WI38 (cell line): ENCODE results near the gene DEDD2.
A peak's percentile ranks its signal among the peaks of the same experiment; 100 is the strongest.

ENCODE experiments used
- H3K4me3 ChIP-seq: 2 replicates; pipeline ENCODE4 v1.5.1; 2011; ENCODE audit warnings: low read depth, mild to moderate bottlenecking, control low read depth, low read length
- TF ChIP-seq, protein P1 (sequence below): IDR thresholded peaks from 2 replicates; pipeline ENCODE4 v1.5.1; 2012; ENCODE audit warnings: low read depth, mild to moderate bottlenecking, control low read depth, low read length

Gene DEDD2

DNA sequence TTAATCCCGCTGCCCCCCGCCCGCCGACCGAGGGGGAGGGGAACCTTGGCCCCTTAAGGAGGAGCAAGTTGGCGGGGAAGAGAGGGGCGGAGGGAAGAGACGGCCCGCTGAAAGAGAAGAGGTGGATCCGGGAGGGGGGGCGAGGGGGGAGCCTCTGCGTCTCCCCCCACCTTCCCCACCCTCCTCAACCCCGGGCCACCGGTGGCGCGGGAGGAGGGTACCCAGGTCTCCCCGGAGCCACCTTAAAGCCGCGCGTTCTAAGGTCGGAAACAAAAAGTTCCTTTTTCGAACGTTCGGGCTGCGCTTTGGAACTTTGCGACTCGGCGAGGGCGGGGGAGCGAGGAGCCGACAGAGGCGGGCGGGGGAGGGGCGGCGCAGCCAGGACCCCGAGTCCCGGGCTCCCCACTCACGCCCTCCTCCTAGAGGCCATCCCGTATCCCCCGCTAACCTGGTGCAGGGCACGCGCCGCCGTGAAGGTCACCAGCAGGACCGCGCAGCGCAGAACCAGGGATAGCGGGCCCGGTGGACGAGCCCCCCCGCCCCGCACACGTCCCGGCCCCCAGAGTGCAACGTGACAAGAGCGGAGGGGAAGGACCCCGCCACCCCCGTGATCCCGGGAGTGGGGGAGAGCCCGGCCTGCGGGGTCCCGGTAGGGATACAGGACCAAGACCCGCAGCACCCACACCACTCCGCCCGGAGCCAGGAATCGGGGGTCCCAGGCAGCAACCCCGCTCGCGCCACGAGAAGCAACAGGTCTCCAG, 36.8 kb upstream of the DEDD2 start:
- TF ChIP-seq, protein P1, sequence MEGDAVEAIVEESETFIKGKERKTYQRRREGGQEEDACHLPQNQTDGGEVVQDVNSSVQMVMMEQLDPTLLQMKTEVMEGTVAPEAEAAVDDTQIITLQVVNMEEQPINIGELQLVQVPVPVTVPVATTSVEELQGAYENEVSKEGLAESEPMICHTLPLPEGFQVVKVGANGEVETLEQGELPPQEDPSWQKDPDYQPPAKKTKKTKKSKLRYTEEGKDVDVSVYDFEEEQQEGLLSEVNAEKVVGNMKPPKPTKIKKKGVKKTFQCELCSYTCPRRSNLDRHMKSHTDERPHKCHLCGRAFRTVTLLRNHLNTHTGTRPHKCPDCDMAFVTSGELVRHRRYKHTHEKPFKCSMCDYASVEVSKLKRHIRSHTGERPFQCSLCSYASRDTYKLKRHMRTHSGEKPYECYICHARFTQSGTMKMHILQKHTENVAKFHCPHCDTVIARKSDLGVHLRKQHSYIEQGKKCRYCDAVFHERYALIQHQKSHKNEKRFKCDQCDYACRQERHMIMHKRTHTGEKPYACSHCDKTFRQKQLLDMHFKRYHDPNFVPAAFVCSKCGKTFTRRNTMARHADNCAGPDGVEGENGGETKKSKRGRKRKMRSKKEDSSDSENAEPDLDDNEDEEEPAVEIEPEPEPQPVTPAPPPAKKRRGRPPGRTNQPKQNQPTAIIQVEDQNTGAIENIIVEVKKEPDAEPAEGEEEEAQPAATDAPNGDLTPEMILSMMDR: no peak
- H3K4me3 ChIP-seq: peak overlapping the region; percentile 96

DNA sequence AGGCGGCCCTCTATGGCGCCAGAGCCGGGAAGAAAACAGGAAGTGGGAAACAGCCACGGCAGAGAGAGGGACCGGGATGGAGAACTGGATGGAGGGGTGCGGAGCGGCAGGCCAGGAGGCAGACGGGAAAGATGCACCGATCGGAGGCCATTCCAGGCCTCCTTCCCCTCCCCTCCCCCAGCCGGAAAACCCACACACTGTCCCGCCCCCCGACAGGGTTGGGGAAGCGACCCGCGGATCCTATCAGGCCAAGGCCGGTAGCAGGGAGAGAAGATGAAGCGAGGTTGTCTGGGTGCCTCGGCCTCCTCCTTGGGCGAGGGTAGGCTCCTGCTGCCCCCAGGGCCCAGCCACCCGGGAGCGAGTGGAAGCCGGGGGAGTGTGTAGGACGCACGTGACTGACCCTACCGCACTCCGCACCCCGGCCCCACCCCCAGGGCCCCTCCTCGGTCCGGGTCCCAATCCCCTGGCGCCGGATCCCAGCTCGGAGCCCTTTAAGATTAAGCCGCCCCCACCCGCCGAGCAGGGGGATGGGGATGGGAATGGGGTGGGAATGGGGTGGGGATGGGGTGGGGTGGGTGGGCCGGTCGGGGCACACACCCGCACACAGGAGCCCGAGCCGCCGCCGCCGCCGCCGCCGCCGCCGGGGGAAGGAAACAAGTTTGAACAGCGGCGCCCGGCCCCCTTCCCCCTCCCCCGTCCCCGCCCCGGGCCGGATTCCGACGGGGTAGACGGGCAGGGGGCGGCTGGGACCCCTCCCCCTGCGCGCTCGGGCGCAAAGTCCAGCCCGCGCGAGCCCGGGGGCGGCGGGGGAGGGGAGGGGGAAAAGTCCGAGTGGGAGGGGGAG, 36.0 kb upstream of the DEDD2 start:
- peak overlapping the region; percentile 96 for H3K4me3 ChIP-seq
- TF ChIP-seq, protein P1: no peak

DNA sequence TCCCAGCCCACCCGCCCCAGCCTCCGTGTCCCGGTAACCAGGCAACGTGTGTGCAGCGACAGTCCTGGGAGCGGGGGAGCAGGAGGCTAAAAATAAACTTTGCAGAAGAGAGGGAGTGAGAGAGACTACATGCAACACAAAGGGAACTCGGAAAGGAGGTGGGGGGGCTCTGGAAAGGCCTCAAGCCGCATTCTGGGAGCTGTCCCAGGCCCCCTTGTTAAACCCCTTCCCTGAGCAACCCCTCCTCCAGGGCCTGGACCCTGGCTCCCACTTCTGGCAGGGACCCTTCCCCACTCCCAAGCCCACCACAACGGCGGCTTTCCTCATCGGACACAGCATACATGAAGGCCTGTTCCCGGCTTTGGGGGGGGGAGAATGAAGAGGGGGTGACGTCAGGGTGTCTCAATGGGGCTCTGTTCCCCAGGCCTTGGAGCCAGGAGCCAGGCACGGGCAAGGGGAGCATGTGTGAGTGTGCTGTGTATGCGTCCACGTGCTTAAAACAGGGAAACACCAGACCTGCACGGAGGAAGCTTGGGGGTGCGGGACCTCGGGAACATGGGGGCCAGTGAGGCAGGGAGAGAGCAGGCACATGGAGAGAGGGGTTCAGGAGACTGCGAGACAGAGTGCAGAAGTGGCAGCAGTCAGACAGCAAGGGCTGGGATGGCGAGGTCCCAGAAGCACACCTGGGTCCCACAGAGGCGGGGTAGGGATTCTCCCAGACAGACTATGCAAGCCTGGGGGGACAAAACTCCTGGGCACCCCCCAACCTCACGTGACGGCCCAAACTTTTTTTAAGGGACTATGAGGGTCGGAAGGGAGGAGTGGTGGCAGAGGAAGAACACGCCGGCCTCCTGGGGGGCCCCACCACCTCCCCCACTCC, 35.1 kb upstream of the DEDD2 start:
- H3K4me3 ChIP-seq: peak overlapping the region; percentile 72
- TF ChIP-seq, protein P1: no peak

DNA sequence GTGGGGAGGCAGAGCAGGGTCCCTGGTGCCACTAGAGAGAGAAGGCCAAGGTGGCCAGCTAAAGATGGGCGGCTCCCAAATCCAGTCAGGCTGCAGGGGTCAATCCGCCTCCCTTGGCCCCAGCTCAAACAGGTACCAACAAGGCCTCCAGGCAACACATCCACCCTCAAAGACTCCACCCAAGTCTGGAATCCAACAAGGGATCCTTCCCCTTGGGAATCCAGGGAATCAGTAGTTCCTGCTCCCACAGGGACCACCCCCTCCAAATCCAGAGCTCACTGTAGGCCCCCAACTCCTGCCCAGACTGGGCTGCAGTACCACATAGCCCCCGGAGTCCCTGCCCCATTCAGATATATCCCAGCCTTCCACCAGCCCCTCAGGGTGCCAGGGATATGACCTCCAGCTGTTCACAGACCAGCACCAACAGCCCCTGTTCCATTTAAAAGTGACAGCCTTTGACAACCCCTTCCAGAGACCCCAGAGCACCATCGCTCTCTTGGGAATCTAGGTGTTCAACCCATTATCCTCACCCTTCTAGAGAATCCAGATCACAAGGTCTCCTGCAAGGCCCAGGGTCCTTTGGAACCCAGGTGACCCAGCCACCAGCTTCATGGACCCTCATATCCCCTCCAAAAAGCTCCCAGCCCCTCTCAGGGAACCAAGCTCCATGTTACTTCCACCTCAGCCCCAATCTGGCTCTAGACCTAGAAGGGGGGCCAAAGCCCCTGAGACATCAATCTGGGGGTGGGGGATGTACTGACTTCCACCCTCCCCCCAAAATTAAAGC, 34.3 kb upstream of the DEDD2 start:
- TF ChIP-seq, protein P1: no peak
- peak overlapping the region; percentile 30 for H3K4me3 ChIP-seq

DNA sequence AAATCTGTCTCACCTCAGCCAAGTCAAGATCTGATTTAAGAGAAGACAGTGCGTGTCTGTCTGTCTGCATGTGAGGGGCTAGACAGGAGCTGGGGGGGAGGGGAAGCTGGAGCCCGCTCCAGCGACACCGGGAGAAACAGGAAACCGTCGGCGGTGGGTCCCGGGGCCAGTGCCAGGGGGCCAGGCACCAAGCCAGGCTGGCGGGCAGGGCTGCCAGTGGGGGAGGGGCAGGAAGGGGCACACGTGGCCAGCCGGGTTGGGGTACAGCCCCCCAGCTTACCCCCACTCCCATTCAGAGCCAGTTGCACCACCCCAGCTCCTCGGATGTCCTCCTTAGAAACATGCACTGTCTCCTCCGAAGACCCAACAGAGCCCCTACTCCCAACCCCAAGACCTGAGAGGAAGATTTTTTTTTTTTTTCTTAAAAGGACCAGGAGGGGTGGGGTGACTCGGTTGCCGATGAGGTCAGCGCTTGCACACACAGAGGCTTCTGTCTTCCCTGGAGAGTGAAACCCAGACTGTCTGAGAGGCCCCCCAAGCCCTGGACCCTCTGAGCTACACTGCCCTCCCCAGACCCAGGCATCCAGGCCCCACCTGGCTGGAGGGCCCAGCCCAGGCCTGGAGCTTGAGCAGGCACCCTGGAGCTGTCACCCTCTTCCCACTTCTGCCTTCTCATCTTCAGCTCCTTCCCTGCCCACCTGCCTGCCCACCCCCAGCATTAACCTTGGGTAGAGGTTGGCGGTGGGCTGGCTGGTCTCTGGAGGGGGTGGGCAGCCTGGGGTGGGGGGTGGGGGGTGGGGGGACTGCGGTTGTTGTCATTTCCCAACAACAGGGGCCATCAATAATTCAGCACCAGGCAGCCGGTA, 33.4 kb upstream of the DEDD2 start:
- TF ChIP-seq, protein P1: no peak
- H3K4me3 ChIP-seq: no peak overlapping the region

DNA sequence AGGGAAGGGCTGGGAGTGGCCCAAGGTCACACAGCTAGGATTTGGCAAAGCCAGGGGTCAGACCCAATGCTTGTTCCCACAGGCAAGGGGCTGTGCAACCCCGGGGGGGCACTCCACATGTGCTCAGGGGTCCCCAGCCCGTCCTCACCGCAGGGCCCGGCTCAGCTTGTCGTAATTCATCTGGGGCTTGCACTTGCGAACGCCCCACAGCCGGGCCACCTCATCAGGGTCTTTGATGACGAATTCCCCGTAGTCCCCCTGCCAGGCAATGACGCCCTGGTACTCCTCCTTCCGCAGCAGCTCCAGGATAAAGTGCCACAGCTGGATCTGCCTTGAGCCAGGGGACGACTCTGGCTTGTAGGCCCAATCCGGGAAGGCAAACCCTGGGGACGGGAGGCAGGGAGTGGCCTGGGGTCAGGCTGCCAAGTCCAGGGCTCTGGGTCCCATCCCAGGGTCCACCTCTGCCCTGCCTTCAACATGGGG, 32.7 kb upstream of the DEDD2 start:
- no peak overlapping the region for H3K4me3 ChIP-seq
- TF ChIP-seq, protein P1: no peak
